ENCODE results near the gene UVSSA. TPM values are rescaled to one million over a fixed set of nuclear protein-coding genes. Genes with fewer than 3 reads are reported as not detected.

UVSSA gene
- total and polyA plus RNA-seq, 9 of the 15 experiments (the other 6 are each of a cell fraction or from before 2014, with no cell fraction given): 0.21 to 14.6 (median 3.3) TPM

- Histone ChIP-seq H3K4me1 (replicated peaks in 1 of 2; ENCODE audit: control insufficient read depth in 2 of 2, insufficient read depth in 2 of 2, low read length in 2 of 2) (peaks cover 0 to 14% of the 10 kb centered on the region in 2 experiments; a peak in 2 of 5 replicates), H3K27me3 (ENCODE audit: control insufficient read depth in 2 of 2, insufficient read depth in 2 of 2, low read length in 2 of 2) (no peaks in the 10 kb centered on the region), H4K20me1 (replicated peaks; ENCODE audit: control insufficient read depth, insufficient read depth, low read length) (no peaks in the 10 kb centered on the region; the same call in 1 of the 2 replicates), H2AFZ (ENCODE audit: low read depth, low read length) (no peak overlapping the region), H3K36me3 (ENCODE audit: control insufficient read depth, insufficient read depth, low read length) (peaks cover 85% of the 10 kb centered on the region; the same call in 2 of the 3 replicates), H3K79me2 (ENCODE audit: control insufficient read depth, insufficient read depth, low read length) (peaks cover 3% of the 10 kb centered on the region; the same call in 2 of the 3 replicates), H3K27ac (ENCODE audit: extremely low read depth, low read depth, low read length) (no peak overlapping the region), H3K4me2 (ENCODE audit: insufficient read depth, low read length) (no peak overlapping the region), H3K9me3 (replicated peaks; ENCODE audit: control insufficient read depth, insufficient read depth, low read depth, low read length) (no peaks in the 10 kb centered on the region), H3K4me3 (no peak overlapping the region), H3K9ac (ENCODE audit: insufficient read depth in 1 of 2, low read depth in 2 of 2, low read length in 2 of 2) (no peak overlapping the region), H3K9me1 (ENCODE audit: control insufficient read depth, insufficient read depth, low read length) (no peaks in the 10 kb centered on the region)
- FAIRE-seq: no peak
- ATAC-seq: no peak
- WGBS (ENCODE audit: insufficient coverage, low coverage, missing lambda C conversion rate): 91% methylated on average over 20 of the region's 33 CpGs
- no TSS peak for BruUV-seq (replicated peaks)
- in situ Hi-C loops (cut with MboI) (no loop called here), intact Hi-C loops (cut with micrococcal nuclease) (no loop called here)
- ChIA-PET POLR2A (interaction anchor here (0.7 to 0.8 kb wide), 2 partner anchors 14 to 62 kb away, joined by 3 to 6 read pairs; no protein-coding TSS in a partner anchor), CTCF (ENCODE audit: low intra/inter-chr PET ratio) (no interaction called here)
- TF ChIP-seq SRSF9 (IDR thresholded peaks at IDR 0.05; ENCODE audit: borderline replicate concordance, low read depth, low read length) (no peak), ZNF77 (CRISPR knock-in tag; IDR thresholded peaks at IDR 0.05) (no peak), SMAD4 (CRISPR knock-in tag; conservative IDR thresholded peaks at IDR 0.05) (no peak), MITF (IDR thresholded peaks at IDR 0.05) (no peak), ILF3 (IDR thresholded peaks at IDR 0.05; ENCODE audit: borderline replicate concordance) (no peak), HMGXB4 (CRISPR knock-in tag; IDR thresholded peaks at IDR 0.05) (no peak), NFIC (IDR thresholded peaks at IDR 0.05) (no peak)
- no peak for DNase-seq (ENCODE audit: extremely low read depth in 1 of 4, low spot score in 3 of 4)
Measured at GRCh38 chr4:1327526-1328266, 19.3 kb upstream of the UVSSA start.

All from K562 (cell line).